Osteoblast (primary cell): ENCODE data around the gene CDT1. TPM values are rescaled to one million over a fixed set of nuclear protein-coding genes. Genes with fewer than 3 reads are reported as not detected.
A peak's percentile ranks its signal among the peaks of the same experiment; 100 is the strongest.

ENCODE experiments used
- DNase-seq: peaks from one replicate; pipeline ENCODE4 v3.0.0; 2011; ENCODE audit warnings: low spot score, mixed read lengths; ENCODE audit not compliant: insufficient read length; ENCODE audit errors: missing footprints
- H2AFZ ChIP-seq: 2 replicates; pipeline ENCODE4 v1.6.0; 2011; ENCODE audit warnings: mild to moderate bottlenecking, low read length
- H3K27ac ChIP-seq: 2 replicates; pipeline ENCODE4 v1.5.1; 2011; ENCODE audit warnings: mild to moderate bottlenecking, low read depth, low read length, moderate library complexity
- H3K27me3 ChIP-seq: 2 replicates; pipeline ENCODE4 v1.6.0; 2012; ENCODE audit warnings: mild to moderate bottlenecking, control low read depth, inconsistent platforms, low read length, moderate library complexity; ENCODE audit not compliant: insufficient read depth
- H3K36me3 ChIP-seq: 2 replicates; pipeline ENCODE4 v1.5.1; 2011; ENCODE audit warnings: mild to moderate bottlenecking, low read length, control low read depth, moderate library complexity; ENCODE audit not compliant: insufficient read depth
- H3K4me1 ChIP-seq: 2 replicates; pipeline ENCODE4 v1.5.1; 2011; ENCODE audit warnings: mild to moderate bottlenecking, low read length, control low read depth, moderate library complexity; ENCODE audit not compliant: insufficient read depth
- H3K4me2 ChIP-seq: 2 replicates; pipeline ENCODE4 v1.6.0; 2011; ENCODE audit warnings: mild to moderate bottlenecking, low read length; ENCODE audit not compliant: insufficient read depth
- H3K4me3 ChIP-seq: fragments of 200-600 bp; sonication (generic); 3 replicates; pipeline ENCODE4 v1.5.1; 2012; ENCODE audit warnings: mild to moderate bottlenecking, low read length, inconsistent platforms; ENCODE audit not compliant: insufficient read depth
- H3K79me2 ChIP-seq: 2 replicates; pipeline ENCODE4 v1.6.0; 2012; ENCODE audit warnings: mild to moderate bottlenecking, low read length, control low read depth, inconsistent platforms; ENCODE audit not compliant: insufficient read depth
- H3K9me3 ChIP-seq: 2 replicates; pipeline ENCODE4 v1.5.1; 2011; ENCODE audit warnings: low read depth, low read length, control low read depth
- H4K20me1 ChIP-seq: 2 replicates; pipeline ENCODE4 v1.6.0; 2012; ENCODE audit warnings: mild to moderate bottlenecking, low read length, control low read depth; ENCODE audit not compliant: insufficient read depth
- total RNA-seq: library from RNA; depleted of rRNA; stranded (reverse); fragments of >200 nt; gene quantifications from 2 replicates; pipeline ENCODE4 v1.2.3, GENCODE V29; 2012
- TF ChIP-seq, protein P1 (sequence below): IDR thresholded peaks from 2 replicates; pipeline ENCODE4 v1.5.1; 2011; ENCODE audit warnings: mild to moderate bottlenecking, low read depth, low read length, moderate library complexity; ENCODE audit errors: extremely low read depth

CDT1 gene
- total RNA-seq, 1 donor, result 2.9 TPM

DNA sequence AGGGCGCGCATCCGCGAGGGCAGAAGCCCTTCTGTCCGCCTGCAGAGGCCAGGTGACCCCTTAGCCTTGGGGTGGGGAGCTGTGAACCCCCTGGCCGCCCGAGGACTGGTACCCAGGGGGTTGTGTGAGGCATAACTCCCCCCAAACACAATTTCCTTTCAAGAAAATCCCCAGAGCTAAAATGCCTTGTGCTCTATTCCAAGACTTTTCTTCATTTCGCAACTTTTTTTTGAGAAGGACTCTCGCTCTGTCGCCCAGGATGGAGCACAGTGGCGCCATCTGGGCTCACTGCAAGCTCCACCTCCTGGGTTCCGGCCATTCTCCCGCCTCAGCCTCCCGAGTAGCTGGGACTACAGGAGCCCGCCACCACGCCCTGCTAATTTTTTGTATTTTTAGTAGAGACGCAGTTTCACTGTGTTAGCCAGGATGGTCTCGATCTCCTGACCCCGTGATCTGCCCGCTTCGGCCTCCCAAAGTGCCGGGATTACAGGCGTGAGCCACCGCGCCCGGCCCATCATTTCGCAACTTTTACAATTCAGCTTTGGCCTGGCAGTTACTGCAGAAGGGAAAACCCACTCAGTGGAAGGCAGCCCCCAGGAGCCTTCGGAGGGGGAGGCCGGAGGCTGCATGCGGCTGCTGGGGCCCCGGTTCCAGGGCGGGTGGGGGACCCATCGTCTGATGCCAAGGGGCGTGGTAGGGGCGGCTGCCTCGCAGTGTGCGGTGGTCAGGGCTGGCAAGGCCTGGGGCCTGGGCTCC lies 9.1 kb downstream of the CDT1 start:
- no peaks in the 10 kb centered on the region for H3K9me3 ChIP-seq
- peak overlapping the region; percentile 72 for H2AFZ ChIP-seq

DNA sequence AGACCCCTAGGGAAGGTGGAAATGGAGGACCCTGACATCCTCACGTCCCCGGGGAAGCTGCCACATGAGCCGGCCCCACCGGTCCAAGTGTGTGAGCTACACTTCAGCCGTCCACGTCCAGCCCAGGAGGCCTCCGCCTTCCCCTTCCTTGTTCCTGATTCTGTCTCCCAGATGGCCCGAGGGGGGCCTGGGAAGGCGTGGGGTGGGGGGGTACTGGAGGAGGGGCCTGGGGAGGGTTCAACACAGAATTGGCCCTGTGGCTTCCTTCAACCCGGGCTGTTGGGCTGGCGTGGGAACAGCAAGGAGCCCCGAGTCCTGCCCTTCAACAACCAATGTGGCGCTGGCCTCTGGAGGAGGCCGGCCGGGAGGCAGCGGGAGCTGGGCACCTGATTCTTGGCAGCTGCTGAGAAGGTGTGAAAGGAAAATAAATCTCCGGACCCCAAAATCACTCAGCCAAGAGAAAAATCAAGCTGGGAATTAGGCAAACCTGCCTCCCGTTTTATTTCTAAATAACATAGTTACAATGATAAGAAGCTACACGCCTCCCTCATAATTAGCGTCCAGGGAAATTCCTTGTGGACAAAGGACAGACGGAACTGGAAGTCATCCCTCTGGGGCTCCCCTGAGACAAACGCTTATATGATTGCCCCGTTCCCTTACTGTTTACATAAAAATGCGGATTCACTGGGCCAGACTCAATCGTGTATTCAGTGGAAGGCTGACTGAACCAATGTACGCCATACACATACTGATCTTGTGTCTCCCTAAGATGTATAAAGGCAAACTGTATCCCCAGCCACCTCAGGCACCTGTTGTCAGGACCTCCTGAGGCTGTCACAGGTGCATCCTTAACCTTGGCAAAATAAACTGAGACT lies 9.9 kb downstream of the CDT1 start:
- H3K4me2 ChIP-seq, result no peak overlapping the region
- H3K9me3 ChIP-seq, result no peaks in the 10 kb centered on the region
- no peaks in the 10 kb centered on the region for H3K27me3 ChIP-seq
- peaks cover 12% of the 10 kb centered on the region for H4K20me1 ChIP-seq
- H2AFZ ChIP-seq, result no peak overlapping the region
- TF ChIP-seq, protein P1, sequence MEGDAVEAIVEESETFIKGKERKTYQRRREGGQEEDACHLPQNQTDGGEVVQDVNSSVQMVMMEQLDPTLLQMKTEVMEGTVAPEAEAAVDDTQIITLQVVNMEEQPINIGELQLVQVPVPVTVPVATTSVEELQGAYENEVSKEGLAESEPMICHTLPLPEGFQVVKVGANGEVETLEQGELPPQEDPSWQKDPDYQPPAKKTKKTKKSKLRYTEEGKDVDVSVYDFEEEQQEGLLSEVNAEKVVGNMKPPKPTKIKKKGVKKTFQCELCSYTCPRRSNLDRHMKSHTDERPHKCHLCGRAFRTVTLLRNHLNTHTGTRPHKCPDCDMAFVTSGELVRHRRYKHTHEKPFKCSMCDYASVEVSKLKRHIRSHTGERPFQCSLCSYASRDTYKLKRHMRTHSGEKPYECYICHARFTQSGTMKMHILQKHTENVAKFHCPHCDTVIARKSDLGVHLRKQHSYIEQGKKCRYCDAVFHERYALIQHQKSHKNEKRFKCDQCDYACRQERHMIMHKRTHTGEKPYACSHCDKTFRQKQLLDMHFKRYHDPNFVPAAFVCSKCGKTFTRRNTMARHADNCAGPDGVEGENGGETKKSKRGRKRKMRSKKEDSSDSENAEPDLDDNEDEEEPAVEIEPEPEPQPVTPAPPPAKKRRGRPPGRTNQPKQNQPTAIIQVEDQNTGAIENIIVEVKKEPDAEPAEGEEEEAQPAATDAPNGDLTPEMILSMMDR, result no peak
- H3K4me3 ChIP-seq, result no peak overlapping the region
- peaks cover 17% of the 10 kb centered on the region for H3K79me2 ChIP-seq
- peaks cover 25% of the 10 kb centered on the region for H3K4me1 ChIP-seq
- H3K36me3 ChIP-seq, result peaks cover 13% of the 10 kb centered on the region
- no peak overlapping the region for H3K27ac ChIP-seq
- DNase-seq, result no peak

More for the DNA sequence above, 9.1 kb downstream of the CDT1 start:
- peaks cover 12% of the 10 kb centered on the region for H4K20me1 ChIP-seq
- peaks cover 21% of the 10 kb centered on the region for H3K36me3 ChIP-seq
- H3K4me3 ChIP-seq, result peak overlapping the region; percentile 77
- peaks cover 17% of the 10 kb centered on the region for H3K79me2 ChIP-seq
- peak; percentile 57 for DNase-seq
- peaks cover 25% of the 10 kb centered on the region for H3K4me1 ChIP-seq
- H3K27ac ChIP-seq, result peak overlapping the region; percentile 73
- no peaks in the 10 kb centered on the region for H3K27me3 ChIP-seq
- TF ChIP-seq, protein P1, result no peak
- peak overlapping the region; percentile 87 for H3K4me2 ChIP-seq

DNA sequence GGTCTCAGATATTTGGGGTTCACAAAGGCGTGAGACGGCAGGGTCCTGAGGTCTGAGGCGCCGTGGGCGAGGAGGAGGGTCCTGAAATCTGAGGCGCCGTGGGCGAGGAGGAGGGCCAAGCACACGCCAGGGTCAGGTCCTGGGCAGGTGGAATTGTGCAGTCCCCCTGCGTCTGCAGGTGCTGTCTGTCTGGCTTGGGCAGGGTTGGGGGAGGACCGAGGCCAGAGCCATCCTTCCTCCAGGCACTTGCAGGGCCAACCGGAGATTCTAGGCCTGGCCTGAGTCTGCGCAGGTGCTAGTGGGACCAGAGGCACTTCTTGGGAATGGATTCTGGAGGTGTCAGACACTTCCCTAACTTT lies 10.5 kb downstream of the CDT1 start:
- H3K4me1 ChIP-seq, result peaks cover 25% of the 10 kb centered on the region
- DNase-seq, result no peak
- H3K27ac ChIP-seq, result no peak overlapping the region
- H3K4me2 ChIP-seq, result no peak overlapping the region
- peaks cover 12% of the 10 kb centered on the region for H4K20me1 ChIP-seq
- H3K27me3 ChIP-seq, result no peaks in the 10 kb centered on the region
- H3K36me3 ChIP-seq, result peaks cover 7% of the 10 kb centered on the region
- H3K79me2 ChIP-seq, result peaks cover 17% of the 10 kb centered on the region
- TF ChIP-seq, protein P1, result no peak
- H3K9me3 ChIP-seq, result no peaks in the 10 kb centered on the region
- no peak overlapping the region for H2AFZ ChIP-seq
- H3K4me3 ChIP-seq, result no peak overlapping the region

DNA sequence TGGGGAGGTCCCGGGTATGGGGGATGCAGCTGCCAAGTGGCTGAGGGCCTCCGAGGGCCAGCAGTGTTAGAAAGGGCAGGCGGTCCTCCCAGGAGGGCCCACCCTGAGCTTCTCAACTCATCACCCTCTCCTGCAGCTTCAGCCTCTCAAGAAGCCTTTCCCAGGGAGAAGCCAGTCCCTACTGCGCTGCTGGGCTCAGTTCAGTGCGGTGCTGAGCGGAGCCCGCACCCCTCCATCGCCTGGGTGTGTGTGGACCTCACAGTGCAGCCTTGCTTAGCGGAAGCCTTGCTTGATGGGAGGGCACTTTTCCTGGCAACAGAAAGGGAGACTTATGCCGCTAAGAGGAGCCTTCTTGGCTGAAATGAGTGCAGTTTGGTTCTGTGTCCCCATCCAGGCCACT lies 11.6 kb downstream of the CDT1 start:
- Histone ChIP-seq H2AFZ (no peak overlapping the region), H3K79me2 (peaks cover 6% of the 10 kb centered on the region), H3K36me3 (no peaks in the 10 kb centered on the region), H3K4me1 (peaks cover 15% of the 10 kb centered on the region), H3K27me3 (no peaks in the 10 kb centered on the region), H4K20me1 (peaks cover 4% of the 10 kb centered on the region), H3K27ac (no peak overlapping the region), H3K4me3 (no peak overlapping the region), H3K4me2 (no peak overlapping the region), H3K9me3 (no peaks in the 10 kb centered on the region)
- TF ChIP-seq, protein P1, result no peak
- DNase-seq, result no peak
